ENCODE measurements around the gene ACADSB. TPM values are rescaled to one million over a fixed set of nuclear protein-coding genes. Genes with fewer than 3 reads are reported as not detected.

The ACADSB gene
- total RNA-seq, 2 donors from 2014 or later, result 17.6 to 69.3 TPM

DNA sequence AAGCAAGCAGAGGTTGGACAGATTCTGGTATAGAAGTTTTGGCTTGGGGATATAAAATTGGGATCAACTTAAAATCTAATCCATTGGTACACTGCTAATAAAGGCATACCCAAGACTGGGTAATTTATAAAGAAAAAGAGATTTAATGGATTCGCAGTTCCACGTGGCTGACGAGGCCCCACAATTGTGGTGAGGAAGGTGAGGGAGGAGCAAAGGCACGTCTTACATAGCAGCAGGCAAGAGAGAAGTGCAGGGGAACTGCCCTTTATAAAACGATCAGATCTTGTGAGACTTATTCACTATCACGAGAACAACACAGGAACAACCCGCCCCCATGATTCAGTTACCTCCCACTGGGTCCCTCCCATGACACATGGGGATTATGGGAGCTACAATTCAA is 9.7 kb downstream of the ACADSB start:
- H3K36me3 ChIP-seq, result no peaks in the 10 kb centered on the region
- H3K4me3 ChIP-seq, result no peak overlapping the region
- no peak for DNase-seq
- H3K9ac ChIP-seq (ENCODE audit: low read depth in 2 of 2, low read length in 2 of 2), result no peak overlapping the region
- H3K27ac ChIP-seq, result no peak overlapping the region
- intact Hi-C loops (cut with DNase I), result no loop called here
- H3K4me1 ChIP-seq, result no peaks in the 10 kb centered on the region
- no peaks in the 10 kb centered on the region for H3K9me3 ChIP-seq
- no peaks in the 10 kb centered on the region for H3K27me3 ChIP-seq
- TF ChIP-seq, protein P1, sequence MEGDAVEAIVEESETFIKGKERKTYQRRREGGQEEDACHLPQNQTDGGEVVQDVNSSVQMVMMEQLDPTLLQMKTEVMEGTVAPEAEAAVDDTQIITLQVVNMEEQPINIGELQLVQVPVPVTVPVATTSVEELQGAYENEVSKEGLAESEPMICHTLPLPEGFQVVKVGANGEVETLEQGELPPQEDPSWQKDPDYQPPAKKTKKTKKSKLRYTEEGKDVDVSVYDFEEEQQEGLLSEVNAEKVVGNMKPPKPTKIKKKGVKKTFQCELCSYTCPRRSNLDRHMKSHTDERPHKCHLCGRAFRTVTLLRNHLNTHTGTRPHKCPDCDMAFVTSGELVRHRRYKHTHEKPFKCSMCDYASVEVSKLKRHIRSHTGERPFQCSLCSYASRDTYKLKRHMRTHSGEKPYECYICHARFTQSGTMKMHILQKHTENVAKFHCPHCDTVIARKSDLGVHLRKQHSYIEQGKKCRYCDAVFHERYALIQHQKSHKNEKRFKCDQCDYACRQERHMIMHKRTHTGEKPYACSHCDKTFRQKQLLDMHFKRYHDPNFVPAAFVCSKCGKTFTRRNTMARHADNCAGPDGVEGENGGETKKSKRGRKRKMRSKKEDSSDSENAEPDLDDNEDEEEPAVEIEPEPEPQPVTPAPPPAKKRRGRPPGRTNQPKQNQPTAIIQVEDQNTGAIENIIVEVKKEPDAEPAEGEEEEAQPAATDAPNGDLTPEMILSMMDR (IDR thresholded peaks at IDR 0.05), result no peak

GRCh38 chr10:123019264-123019663 is 10.5 kb downstream of the ACADSB start:
- TF ChIP-seq, protein P1 (IDR thresholded peaks at IDR 0.05), result no peak
- intact Hi-C loops (cut with DNase I), result no loop called here

DNA sequence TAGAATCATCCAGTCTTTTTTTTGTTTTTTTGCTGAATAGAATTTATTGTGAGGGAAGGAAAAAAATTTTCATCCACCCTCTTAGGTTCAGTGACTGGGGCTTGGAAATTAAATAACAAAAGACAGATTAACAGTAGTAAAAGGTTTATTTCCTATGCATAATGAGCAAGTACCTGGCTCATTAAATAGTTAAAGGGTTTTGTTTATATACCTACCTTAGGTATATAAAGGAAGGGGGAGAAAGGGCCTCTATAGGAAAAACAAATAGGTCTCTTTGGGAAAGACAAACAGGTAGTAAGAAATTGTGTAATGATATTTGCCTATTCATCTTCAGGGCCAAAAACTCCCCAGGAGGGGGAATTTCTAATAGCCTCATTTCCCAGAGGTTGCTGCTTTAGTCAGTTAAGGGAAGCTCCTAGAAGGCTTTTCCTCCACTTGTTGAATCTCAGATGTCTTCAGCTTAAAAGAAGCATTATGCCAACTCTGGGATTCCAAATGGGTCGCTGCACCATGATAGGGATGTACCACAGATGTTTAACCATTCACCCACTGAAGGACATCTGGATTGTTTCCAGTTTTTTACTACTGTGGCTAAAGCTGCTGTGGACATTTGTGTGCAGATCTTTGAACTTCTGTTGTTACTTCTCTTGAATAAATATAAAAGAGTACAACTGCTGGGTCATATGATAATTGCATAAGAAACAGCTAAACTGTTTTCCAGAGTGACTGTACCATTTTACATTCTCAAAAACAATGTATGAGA is 11.3 kb downstream of the ACADSB start:
- no peaks in the 10 kb centered on the region for H3K36me3 ChIP-seq
- no peak overlapping the region for H3K27ac ChIP-seq
- H3K4me1 ChIP-seq, result no peaks in the 10 kb centered on the region
- H3K9ac ChIP-seq (ENCODE audit: low read depth in 2 of 2, low read length in 2 of 2), result no peak overlapping the region
- H3K27me3 ChIP-seq, result no peaks in the 10 kb centered on the region
- TF ChIP-seq, protein P1 (IDR thresholded peaks at IDR 0.05), result no peak
- intact Hi-C loops (cut with DNase I), result no loop called here
- DNase-seq, result no peak
- no peak overlapping the region for H3K4me3 ChIP-seq
- H3K9me3 ChIP-seq, result no peaks in the 10 kb centered on the region

More at GRCh38 chr10:123019264-123019663, 10.5 kb downstream of the ACADSB start:
- no peaks in the 10 kb centered on the region for H3K27me3 ChIP-seq
- no peaks in the 10 kb centered on the region for H3K9me3 ChIP-seq
- H3K36me3 ChIP-seq, result no peaks in the 10 kb centered on the region
- no peaks in the 10 kb centered on the region for H3K4me1 ChIP-seq
- no peak for DNase-seq
- no peak overlapping the region for H3K4me3 ChIP-seq
- H3K9ac ChIP-seq (ENCODE audit: low read depth in 2 of 2, low read length in 2 of 2), result no peak overlapping the region
- H3K27ac ChIP-seq, result no peak overlapping the region

- no peak for DNase-seq
- H3K27me3 ChIP-seq, result no peaks in the 10 kb centered on the region
- no peak overlapping the region for H3K4me3 ChIP-seq
- intact Hi-C loops (cut with DNase I), result no loop called here
- H3K27ac ChIP-seq, result no peak overlapping the region
- TF ChIP-seq, protein P1 (IDR thresholded peaks at IDR 0.05), result no peak
- no peaks in the 10 kb centered on the region for H3K9me3 ChIP-seq
- no peaks in the 10 kb centered on the region for H3K4me1 ChIP-seq
- H3K9ac ChIP-seq (ENCODE audit: low read depth in 2 of 2, low read length in 2 of 2), result no peak overlapping the region
- H3K36me3 ChIP-seq, result no peaks in the 10 kb centered on the region
These were observed 12.7 kb downstream of the ACADSB start for GRCh38 chr10:123021517-123021916.

GRCh38 chr10:123024540-123024939 is 15.7 kb downstream of the ACADSB start:
- DNase-seq, result no peak
- Histone ChIP-seq H3K9ac (ENCODE audit: low read depth in 2 of 2, low read length in 2 of 2) (no peak overlapping the region), H3K9me3 (no peaks in the 10 kb centered on the region), H3K4me1 (no peaks in the 10 kb centered on the region), H3K27me3 (no peaks in the 10 kb centered on the region), H3K27ac (no peak overlapping the region), H3K4me3 (no peak overlapping the region), H3K36me3 (no peaks in the 10 kb centered on the region)
- TF ChIP-seq, protein P1 (IDR thresholded peaks at IDR 0.05), result no peak
- intact Hi-C loops (cut with DNase I), result no loop called here

Data from colonic mucosa (tissue), 4 donors.